ENCODE results near the gene PLN.

PLN gene

DNA sequence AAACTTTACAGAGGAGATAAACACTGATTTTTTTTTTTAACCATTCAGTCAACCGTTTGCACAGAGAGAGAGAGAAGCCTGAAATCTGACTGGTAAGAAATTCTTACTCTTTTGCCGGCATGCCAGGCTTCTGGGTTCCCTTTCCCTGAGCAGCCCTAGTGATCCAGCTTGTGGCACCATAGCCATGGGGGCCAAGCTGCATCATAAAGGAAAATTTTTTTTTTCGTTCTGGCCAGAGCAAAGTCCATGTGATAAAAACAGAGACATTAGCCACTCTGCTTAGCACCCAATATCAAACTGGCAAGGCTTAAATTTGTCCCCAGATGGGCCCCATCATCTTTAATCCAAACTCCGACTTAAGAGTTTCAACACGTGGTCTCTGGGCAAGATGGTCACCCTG, 58.8 kb downstream of the PLN start:
- TF ChIP-seq, protein P1, sequence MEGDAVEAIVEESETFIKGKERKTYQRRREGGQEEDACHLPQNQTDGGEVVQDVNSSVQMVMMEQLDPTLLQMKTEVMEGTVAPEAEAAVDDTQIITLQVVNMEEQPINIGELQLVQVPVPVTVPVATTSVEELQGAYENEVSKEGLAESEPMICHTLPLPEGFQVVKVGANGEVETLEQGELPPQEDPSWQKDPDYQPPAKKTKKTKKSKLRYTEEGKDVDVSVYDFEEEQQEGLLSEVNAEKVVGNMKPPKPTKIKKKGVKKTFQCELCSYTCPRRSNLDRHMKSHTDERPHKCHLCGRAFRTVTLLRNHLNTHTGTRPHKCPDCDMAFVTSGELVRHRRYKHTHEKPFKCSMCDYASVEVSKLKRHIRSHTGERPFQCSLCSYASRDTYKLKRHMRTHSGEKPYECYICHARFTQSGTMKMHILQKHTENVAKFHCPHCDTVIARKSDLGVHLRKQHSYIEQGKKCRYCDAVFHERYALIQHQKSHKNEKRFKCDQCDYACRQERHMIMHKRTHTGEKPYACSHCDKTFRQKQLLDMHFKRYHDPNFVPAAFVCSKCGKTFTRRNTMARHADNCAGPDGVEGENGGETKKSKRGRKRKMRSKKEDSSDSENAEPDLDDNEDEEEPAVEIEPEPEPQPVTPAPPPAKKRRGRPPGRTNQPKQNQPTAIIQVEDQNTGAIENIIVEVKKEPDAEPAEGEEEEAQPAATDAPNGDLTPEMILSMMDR (IDR thresholded peaks at IDR 0.05): no peak
